Heart left ventricle (tissue), 13 donors: ENCODE results near the gene OR51B2.

ENCODE experiments used
- POLR2A ChIP-seq, 2 donors: fragments of 450-650 bp; IDR thresholded peaks; one replicate each; pipeline ENCODE4 v1.6.1; 2017; ENCODE audit warnings: antibody characterized with exemption in 2 of 2, mild to moderate bottlenecking in 2 of 2, moderate library complexity in 2 of 2
- TF ChIP-seq, protein P1 (sequence below), 12 donors: fragments of 200-600 bp; sonication (generic) in 4 of 12; IDR thresholded peaks; one replicate each; pipeline versions ENCODE4 v1.5.0 to v1.8.0; 2018 to 2022; ENCODE audit warnings: antibody characterized with exemption in 12 of 12, mild to moderate bottlenecking in 5 of 12
- donor health status: ischemic (EF 13 %, LVEDD 7.1; RV severe dilation, severe dysfunction).
- donor health status: DM: no; HTN: yes; CAD: no.
- donor health status: DM: no; HTN: no; CAD: no.
- donor health status: ischemic (EF 25% LVEDD 6.9; RV normal size, moderate dysfunction).
- donor health status: ischemic (EF 25% LVEDD 5.7; RV mildly dilated, moderate dysfunction).
- donor health status: ischemic (EF 35%, LVEDD 5.7; RV mildly dilated, moderate dysfunction).
- donor health status: nonischemic (EF 11% LVEDD 7.7; RV severe dilation, severe dysfunction).
- donor health status: DM: yes; HTN: yes; CAD: no.
- donor health status: PGD.
- donor health status: ischemic (EF 29% LVEDD 5.4; RV normal size, mild dysfunction).
- donor health status: nonischemic (EF 23%, LVEDD 6.1; RV moderate dilation, normal function).

GRCh38 chr11:5324197-5324596, at the start of gene OR51B2:
- TF ChIP-seq, protein P1, sequence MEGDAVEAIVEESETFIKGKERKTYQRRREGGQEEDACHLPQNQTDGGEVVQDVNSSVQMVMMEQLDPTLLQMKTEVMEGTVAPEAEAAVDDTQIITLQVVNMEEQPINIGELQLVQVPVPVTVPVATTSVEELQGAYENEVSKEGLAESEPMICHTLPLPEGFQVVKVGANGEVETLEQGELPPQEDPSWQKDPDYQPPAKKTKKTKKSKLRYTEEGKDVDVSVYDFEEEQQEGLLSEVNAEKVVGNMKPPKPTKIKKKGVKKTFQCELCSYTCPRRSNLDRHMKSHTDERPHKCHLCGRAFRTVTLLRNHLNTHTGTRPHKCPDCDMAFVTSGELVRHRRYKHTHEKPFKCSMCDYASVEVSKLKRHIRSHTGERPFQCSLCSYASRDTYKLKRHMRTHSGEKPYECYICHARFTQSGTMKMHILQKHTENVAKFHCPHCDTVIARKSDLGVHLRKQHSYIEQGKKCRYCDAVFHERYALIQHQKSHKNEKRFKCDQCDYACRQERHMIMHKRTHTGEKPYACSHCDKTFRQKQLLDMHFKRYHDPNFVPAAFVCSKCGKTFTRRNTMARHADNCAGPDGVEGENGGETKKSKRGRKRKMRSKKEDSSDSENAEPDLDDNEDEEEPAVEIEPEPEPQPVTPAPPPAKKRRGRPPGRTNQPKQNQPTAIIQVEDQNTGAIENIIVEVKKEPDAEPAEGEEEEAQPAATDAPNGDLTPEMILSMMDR (IDR thresholded peaks at IDR 0.05), result no peak
- TF ChIP-seq POLR2A (IDR thresholded peaks at IDR 0.05), result no peak
